Left lung (tissue), 10 donors: ENCODE measurements around the gene OPN1SW. TPM values are rescaled to one million over a fixed set of nuclear protein-coding genes. Genes with fewer than 3 reads are reported as not detected.

Experiments
- ATAC-seq: fragments of 200-7000 bp; cut with Tn5 transposase; one replicate; pipeline ENCODE4 v1.9.1; 2020; ENCODE audit warnings: moderate library complexity
- DNase-seq, 4 donors: peaks; one replicate each; pipeline ENCODE4 v3.0.0-alpha.2; 2013 to 2020
- H3K27ac ChIP-seq, 2 donors: fragments of 200-600 bp; sonication (generic) in 1 of 2; one replicate each; pipeline versions ENCODE4 v1.5.0 to v1.8.0; 2020 to 2021
- H3K27me3 ChIP-seq, 2 donors: fragments of 200-600 bp; sonication (generic) in 1 of 2; one replicate each; pipeline versions ENCODE4 v1.5.0 to v1.8.0; 2020 to 2021
- H3K36me3 ChIP-seq, 2 donors: fragments of 200-600 bp; sonication (generic) in 1 of 2; one replicate each; pipeline versions ENCODE4 v1.5.0 to v1.8.0; 2020 to 2021
- H3K4me1 ChIP-seq, 2 donors: fragments of 200-600 bp; one replicate each; pipeline ENCODE4 v1.8.0; 2021
- H3K4me3 ChIP-seq, 2 donors: fragments of 200-600 bp; sonication (generic) in 1 of 2; one replicate each; pipeline versions ENCODE4 v1.5.0 to v1.8.0; 2020 to 2021; ENCODE audit warnings: mild to moderate bottlenecking in 1 of 2
- H3K9me3 ChIP-seq, 2 donors: fragments of 200-600 bp; sonication (generic) in 1 of 2; one replicate each; pipeline versions ENCODE4 v1.5.0 to v1.8.0; 2020 to 2021
- CTCF ChIP-seq, 2 donors: fragments of 200-600 bp; sonication (generic) in 1 of 2; IDR thresholded peaks; one replicate each; pipeline versions ENCODE4 v1.5.0 to v1.8.0; 2021; ENCODE audit warnings: antibody characterized with exemption in 2 of 2
- intact Hi-C, 2 donors: fragments of 100-400 bp; cut with DNase I; formaldehyde crosslinking; loops; one replicate each; pipeline versions ENCODE4 v1.11.2 to v1.14.2; 2022
- polyA plus RNA-seq, 6 donors: library from polyadenylated mRNA; unstranded; fragments of 120-200 nt; gene quantifications; one replicate each; pipeline ENCODE4 v1.2.1, GENCODE V29; 2013; ENCODE audit not compliant: insufficient read length in 6 of 6
- total RNA-seq, 2 donors: library from RNA; stranded (reverse); fragmentation: NEBNext Ultra II Directional; extraction: Animal tissue kit (Norgen Biotek cat#: 25700); gene quantifications; one replicate each; pipeline ENCODE4 v1.2.1, GENCODE V29; 2021
- donor health status: DM: no; HTN: yes; CAD: no.
- donor health status: DM: no; HTN: no; CAD: no.

The OPN1SW gene
- total and polyA plus RNA-seq, 8 donors = 1.2 to 2.3 (median 1.7) TPM; not detected in 2

GRCh38 chr7:128755075-128755818 is 20.3 kb downstream of the OPN1SW start:
- Histone ChIP-seq H3K27me3 (no peaks in the 10 kb centered on the region), H3K36me3 (peaks cover 10 to 82% of the 10 kb centered on the region in 2 donors), H3K4me1 (peaks cover 0 to 5% of the 10 kb centered on the region in 2 donors), H3K9me3 (no peaks in the 10 kb centered on the region), H3K27ac (no peak overlapping the region), H3K4me3 (no peak overlapping the region)
- no peak for ATAC-seq
- intact Hi-C loops = no loop called here
- TF ChIP-seq CTCF (IDR thresholded peaks at IDR 0.05) = no peak
- DNase-seq = no peak

GRCh38 chr7:128752251-128752650 is 23.3 kb downstream of the OPN1SW start:
- peaks cover 5 to 82% of the 10 kb centered on the region in 2 donors for H3K36me3 ChIP-seq
- no peak for DNase-seq
- H3K27ac ChIP-seq = no peak overlapping the region
- no peak overlapping the region for H3K4me3 ChIP-seq
- intact Hi-C loops = no loop called here
- ATAC-seq = no peak
- no peaks in the 10 kb centered on the region for H3K27me3 ChIP-seq
- no peak for TF ChIP-seq CTCF (IDR thresholded peaks at IDR 0.05)
- H3K9me3 ChIP-seq = no peaks in the 10 kb centered on the region
- H3K4me1 ChIP-seq = peaks cover 0 to 5% of the 10 kb centered on the region in 2 donors

GRCh38 chr7:128747327-128748079 is 28.1 kb downstream of the OPN1SW start:
- no peak overlapping the region for H3K27ac ChIP-seq
- DNase-seq (no peak), ATAC-seq (no peak)
- intact Hi-C loops = no loop called here
- H3K36me3 ChIP-seq = peaks cover 0 to 48% of the 10 kb centered on the region in 2 donors
- H3K4me1 ChIP-seq = peaks cover 0 to 27% of the 10 kb centered on the region in 2 donors
- TF ChIP-seq CTCF (IDR thresholded peaks at IDR 0.05) = no peak
- no peaks in the 10 kb centered on the region for H3K9me3 ChIP-seq
- H3K4me3 ChIP-seq = no peak overlapping the region
- no peaks in the 10 kb centered on the region for H3K27me3 ChIP-seq

- H3K27me3 ChIP-seq = no peaks in the 10 kb centered on the region
- TF ChIP-seq CTCF (IDR thresholded peaks at IDR 0.05) = no peak
- intact Hi-C loops = no loop called here
- peaks cover 14 to 45% of the 10 kb centered on the region in 2 donors for H3K4me1 ChIP-seq
- peaks cover 0 to 31% of the 10 kb centered on the region in 2 donors for H3K36me3 ChIP-seq
- no peak overlapping the region for H3K27ac ChIP-seq
- no peak overlapping the region for H3K4me3 ChIP-seq
- ATAC-seq (no peak), DNase-seq (no peak)
- no peaks in the 10 kb centered on the region for H3K9me3 ChIP-seq
Observed at GRCh38 chr7:128745706-128746105, 29.9 kb downstream of the OPN1SW start.

- no peak overlapping the region for H3K27ac ChIP-seq
- TF ChIP-seq CTCF (IDR thresholded peaks at IDR 0.05) = no peak
Observed at GRCh38 chr7:128744366-128744905, 31.2 kb downstream of the OPN1SW start.

More at GRCh38 chr7:128744366-128744905, 31.2 kb downstream of the OPN1SW start:
- Histone ChIP-seq H3K27me3 (no peaks in the 10 kb centered on the region), H3K9me3 (no peaks in the 10 kb centered on the region), H3K4me1 (peaks cover 18 to 56% of the 10 kb centered on the region in 2 donors), H3K4me3 (no peak overlapping the region), H3K36me3 (peaks cover 0 to 19% of the 10 kb centered on the region in 2 donors)
- DNase-seq = no peak
- no peak for ATAC-seq
- intact Hi-C loops = no loop called here
